ENCODE measurements around the gene CLSTN3. TPM values are rescaled to one million over a fixed set of nuclear protein-coding genes. Genes with fewer than 3 reads are reported as not detected.

Gene CLSTN3
- total and polyA plus RNA-seq, 2 of the 13 experiments (the other 11 are each of a cell fraction or from before 2014, with no cell fraction given) = 26.2 to 94.1 TPM

GRCh38 chr12:7141351-7142005 is 11.3 kb downstream of the CLSTN3 start:
- intact Hi-C loops (cut with micrococcal nuclease; ENCODE audit: unreplicated experiment) = no loop called here
- in situ Hi-C loops (cut with HindIII; ENCODE audit: extremely low pct_ligation_motif_present, low pct_unique_long_range_greater_than_20kb) = no loop called here
- H3K4me2 ChIP-seq (ENCODE audit: low read depth, low read length) = no peak overlapping the region
- H3K4me3 ChIP-seq (replicated peaks in 1 of 3; ENCODE audit: insufficient read depth in 1 of 3, low read depth in 2 of 3, low read length in 3 of 3) = no peak overlapping the region
- WGBS (ENCODE audit: low lambda C conversion rate) = 94% methylated on average over 6 of the region's 7 CpGs
- CTCF ChIA-PET (ENCODE audit: low intra/inter-chr PET ratio, low total read pairs) = interaction anchor here (0.7 to 2.7 kb wide), 3 partner anchors 28 to 497 kb away, joined by 3 to 16 read pairs (median 3); no protein-coding TSS in a partner anchor
- H3K9ac ChIP-seq (ENCODE audit: insufficient read depth, low read depth, low read length) = no peak overlapping the region
- no peak for DNase-seq (ENCODE audit: low spot score)
- POLR2A ChIA-PET = interaction anchor here (1.4 to 1.7 kb wide), 2 partner anchors 13 to 17 kb away, joined by 3 to 4 read pairs; partner anchors contain the start of gene RBP5
- H3K27ac ChIP-seq (ENCODE audit: extremely low read length, insufficient read depth, low read length) = no peak overlapping the region
- no TSS peak for BruUV-seq (replicated peaks)
- H3K79me2 ChIP-seq (ENCODE audit: insufficient read depth, low read length) = no peaks in the 10 kb centered on the region
- no peak overlapping the region for H2AFZ ChIP-seq (ENCODE audit: low read length)
- no peaks in the 10 kb centered on the region; the same call in 1 of the 2 replicates for H3K4me1 ChIP-seq (ENCODE audit: insufficient read depth, low read length)
- H4K20me1 ChIP-seq (ENCODE audit: insufficient read depth, low read length) = no peaks in the 10 kb centered on the region
- TF ChIP-seq HNRNPUL1 (IDR thresholded peaks at IDR 0.05; ENCODE audit: low read depth, low read length) (no peak), HOXA7 (CRISPR knock-in tag; IDR thresholded peaks at IDR 0.05) (no peak), CENPBD1 (CRISPR knock-in tag; IDR thresholded peaks at IDR 0.05; ENCODE audit: borderline replicate concordance, low read depth) (no peak)
- FAIRE-seq = no peak
- H3K9me3 ChIP-seq (ENCODE audit: low read length) = no peaks in the 10 kb centered on the region
- no peak for ATAC-seq
- H3K36me3 ChIP-seq (replicated peaks in 1 of 2; ENCODE audit: control insufficient read depth in 1 of 2, insufficient read depth in 2 of 2, low read length in 2 of 2) = peaks cover 21 to 62% of the 10 kb centered on the region in 2 experiments
- H3K27me3 ChIP-seq (ENCODE audit: control insufficient read depth in 1 of 2, insufficient read depth in 2 of 2, low read length in 2 of 2) = no peaks in the 10 kb centered on the region

DNA sequence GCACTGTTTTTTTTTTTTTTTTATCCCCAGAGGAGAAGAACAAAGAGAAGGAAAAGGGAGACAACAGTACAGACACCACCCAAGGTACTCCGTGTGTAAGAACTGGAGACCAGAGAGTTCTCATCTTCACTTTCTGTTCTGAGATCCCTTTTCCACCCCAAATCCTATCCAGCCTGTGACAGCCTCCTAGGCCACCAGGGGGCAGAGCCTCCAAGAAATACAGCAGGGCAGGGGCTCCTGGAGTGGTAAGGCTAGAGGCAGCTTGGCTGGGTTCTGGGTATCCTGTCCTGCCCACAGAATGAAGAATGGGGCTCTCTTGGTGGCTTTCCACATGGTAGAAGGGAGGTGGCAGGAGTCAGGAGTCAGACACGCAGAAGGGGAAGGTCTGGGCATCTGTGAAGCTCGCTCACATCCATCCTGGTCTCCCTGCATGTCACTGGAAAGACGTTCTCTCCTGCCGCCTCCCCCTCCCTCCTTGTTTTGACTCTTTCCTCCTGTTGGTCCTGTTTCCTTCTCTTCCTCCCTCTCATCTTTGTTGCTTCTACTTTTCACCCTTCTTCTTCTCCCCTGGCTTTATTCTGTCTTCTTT is 12.0 kb downstream of the CLSTN3 start:
- Histone ChIP-seq H3K4me2 (ENCODE audit: low read depth, low read length) (no peak overlapping the region), H2AFZ (ENCODE audit: low read length) (no peak overlapping the region), H3K27ac (ENCODE audit: extremely low read length, insufficient read depth, low read length) (no peak overlapping the region), H3K9me3 (ENCODE audit: low read length) (no peaks in the 10 kb centered on the region), H3K9ac (ENCODE audit: insufficient read depth, low read depth, low read length) (no peak overlapping the region), H3K4me1 (ENCODE audit: insufficient read depth, low read length) (no peaks in the 10 kb centered on the region; the same call in 1 of the 2 replicates), H4K20me1 (ENCODE audit: insufficient read depth, low read length) (no peaks in the 10 kb centered on the region), H3K4me3 (replicated peaks in 1 of 3; ENCODE audit: insufficient read depth in 1 of 3, low read depth in 2 of 3, low read length in 3 of 3) (no peak overlapping the region), H3K36me3 (replicated peaks in 1 of 2; ENCODE audit: control insufficient read depth in 1 of 2, insufficient read depth in 2 of 2, low read length in 2 of 2) (peaks cover 16 to 61% of the 10 kb centered on the region in 2 experiments), H3K79me2 (ENCODE audit: insufficient read depth, low read length) (no peaks in the 10 kb centered on the region), H3K27me3 (ENCODE audit: control insufficient read depth in 1 of 2, insufficient read depth in 2 of 2, low read length in 2 of 2) (no peaks in the 10 kb centered on the region)
- FAIRE-seq (peak; percentile 4), DNase-seq (ENCODE audit: low spot score) (peak; percentile 41), ATAC-seq (peak; percentile 87)
- WGBS (ENCODE audit: low lambda C conversion rate) = 86% methylated on average over 4 of the region's 5 CpGs
- in situ Hi-C loops (cut with HindIII; ENCODE audit: extremely low pct_ligation_motif_present, low pct_unique_long_range_greater_than_20kb) = no loop called here
- no TSS peak for BruUV-seq (replicated peaks)
- intact Hi-C loops (cut with micrococcal nuclease; ENCODE audit: unreplicated experiment) = no loop called here
- POLR2A ChIA-PET = interaction anchor here (1.4 kb wide), 1 partner anchor 14 kb away, joined by 3 read pairs; the partner anchor contains the start of gene RBP5
- CTCF ChIA-PET (ENCODE audit: low intra/inter-chr PET ratio, low total read pairs) = interaction anchor here (0.7 to 2.7 kb wide), 4 partner anchors 14 to 497 kb away, joined by 3 to 16 read pairs (median 3); no protein-coding TSS in a partner anchor
- TF ChIP-seq ZNF777 (CRISPR knock-in tag; IDR thresholded peaks at IDR 0.05) (no peak), ZNF431 (CRISPR knock-in tag; IDR thresholded peaks at IDR 0.05; ENCODE audit: borderline replicate concordance, low read depth) (no peak), ZMAT3 (CRISPR knock-in tag; conservative IDR thresholded peaks at IDR 0.05) (no peak), MTA1 (CRISPR knock-in tag; IDR thresholded peaks at IDR 0.05; ENCODE audit: borderline replicate concordance) (no peak), GMEB1 (CRISPR knock-in tag; IDR thresholded peaks at IDR 0.05; ENCODE audit: borderline replicate concordance) (no peak), ATAD3A (CRISPR knock-in tag; IDR thresholded peaks at IDR 0.05) (no peak), CTCF (CRISPR knock-in tag; IDR thresholded peaks at IDR 0.05) (peak; percentile 80), ZEB1 (IDR thresholded peaks at IDR 0.05; ENCODE audit: insufficient replicate concordance, low read depth) (no peak)
- TF ChIP-seq, protein P1, sequence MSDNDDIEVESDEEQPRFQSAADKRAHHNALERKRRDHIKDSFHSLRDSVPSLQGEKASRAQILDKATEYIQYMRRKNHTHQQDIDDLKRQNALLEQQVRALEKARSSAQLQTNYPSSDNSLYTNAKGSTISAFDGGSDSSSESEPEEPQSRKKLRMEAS (IDR thresholded peaks at IDR 0.05) = no peak

Measured in HepG2 (cell line).